Activated CD8-positive, alpha-beta T cell treated with anti-CD3 and anti-CD28 coated beads for 36 hours (primary cell): ENCODE results near the gene TRIM59. TPM values are rescaled to one million over a fixed set of nuclear protein-coding genes. Genes with fewer than 3 reads are reported as not detected.

Source experiments
- ATAC-seq: fragments of 200-7000 bp; cut with Tn5 transposase; one replicate; pipeline ENCODE4 v1.10.0; 2021; ENCODE audit warnings: mild to moderate bottlenecking, moderate library complexity
- CTCF ChIA-PET: fragments of 350-600 bp; sonication (Branson Sonifier 250); formaldehyde crosslinking; loops from one replicate; lab custom pipeline; 2021; ENCODE audit warnings: antibody characterized with exemption; lab: Charles Lee
- POLR2A ChIA-PET: fragments of 350-600 bp; sonication (Branson Sonifier 250); formaldehyde crosslinking; loops from one replicate; lab custom pipeline; 2021; ENCODE audit warnings: antibody characterized with exemption; lab: Charles Lee
- DNase-seq: peaks from one replicate; pipeline ENCODE4 v3.0.0-alpha.2; 2020
- H3K27ac Mint-ChIP-seq: one replicate; pipeline ENCODE4 v1.8.0; 2021; ENCODE audit warnings: mild to moderate bottlenecking, mixed read lengths
- H3K27me3 Mint-ChIP-seq: one replicate; pipeline ENCODE4 v1.8.0; 2021; ENCODE audit warnings: mixed read lengths
- H3K36me3 Mint-ChIP-seq: one replicate; pipeline ENCODE4 v1.8.0; 2021; ENCODE audit warnings: low read depth, mixed read lengths
- H3K4me1 Mint-ChIP-seq: one replicate; pipeline ENCODE4 v1.8.0; 2021; ENCODE audit warnings: low read depth, mixed read lengths
- H3K4me3 Mint-ChIP-seq: one replicate; pipeline ENCODE4 v1.8.0; 2021; ENCODE audit warnings: mild to moderate bottlenecking, moderate library complexity, mixed read lengths
- H3K9me3 Mint-ChIP-seq: one replicate; pipeline ENCODE4 v1.8.0; 2021; ENCODE audit warnings: mixed read lengths
- CTCF ChIP-seq: fragments of 200-600 bp; IDR thresholded peaks from one replicate; pipeline ENCODE4 v1.8.0; 2022; ENCODE audit warnings: antibody characterized with exemption, mild to moderate bottlenecking
- intact Hi-C: fragments of 100-400 bp; cut with micrococcal nuclease; formaldehyde crosslinking; loops from one replicate; pipeline ENCODE4 v1.10.0; 2022
- total RNA-seq, 2 experiments: library from RNA; stranded (reverse); gene quantifications; one replicate each; pipeline ENCODE4 v1.2.3, GENCODE V29; 2021

The TRIM59 gene
- total RNA-seq, 2 experiments from 2014 or later: 27.0 to 27.8 TPM

DNA sequence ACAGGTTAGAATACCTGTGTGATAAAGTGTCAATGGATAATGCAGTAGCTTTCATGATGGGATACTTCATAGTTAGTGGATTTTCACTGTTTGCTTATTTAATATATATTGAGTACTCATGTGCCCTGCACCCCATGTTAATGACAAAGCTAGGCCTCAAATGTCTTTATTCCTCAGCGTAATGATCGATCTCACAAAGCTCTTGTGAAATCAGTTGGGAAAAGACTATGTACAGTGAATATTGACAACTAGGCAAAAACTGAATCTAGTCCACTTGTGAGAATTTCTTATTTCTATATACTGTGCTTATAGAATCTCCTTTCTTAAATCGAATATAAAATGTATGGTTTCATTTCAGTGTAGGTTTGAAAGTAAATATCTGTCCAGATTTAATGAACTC, 32.3 kb downstream of the TRIM59 start:
- H3K27ac Mint-ChIP-seq: no peak overlapping the region
- DNase-seq: no peak
- no peaks in the 10 kb centered on the region for H3K27me3 Mint-ChIP-seq
- ATAC-seq: no peak
- ChIA-PET POLR2A (interaction anchor here (0.9 to 1.0 kb wide), 2 partner anchors 16 to 17 kb away, joined by 3 to 6 read pairs; partner anchors contain the start of gene SMC4), CTCF (interaction anchor here (1.0 kb wide), 1 partner anchor 9 kb away, joined by 3 read pairs; no protein-coding TSS in a partner anchor)
- H3K36me3 Mint-ChIP-seq: peaks cover 65% of the 10 kb centered on the region
- H3K4me3 Mint-ChIP-seq: no peak overlapping the region
- TF ChIP-seq CTCF: no peak
- intact Hi-C loops: no loop called here
- no peaks in the 10 kb centered on the region for H3K4me1 Mint-ChIP-seq
- no peaks in the 10 kb centered on the region for H3K9me3 Mint-ChIP-seq

- ChIA-PET CTCF (interaction anchor here (0.7 to 4.3 kb wide), 18 partner anchors 11 to 529 kb away, joined by 3 to 43 read pairs (median 4); partner anchors contain the start of genes IFT80, IL12A, SMC4 and TRIM59), POLR2A (interaction anchor here (0.9 to 2.0 kb wide), 5 partner anchors 8 to 36 kb away, joined by 3 to 9 read pairs (median 3); partner anchors contain the start of genes SMC4 and TRIM59)
- intact Hi-C loops: loop anchor here (1.0 kb wide), 1 partner anchor 250 kb away; no protein-coding TSS in a partner anchor
- DNase-seq: peak; percentile 61
- Mint-ChIP-seq H3K4me3 (no peak overlapping the region), H3K27me3 (no peaks in the 10 kb centered on the region), H3K9me3 (no peaks in the 10 kb centered on the region), H3K36me3 (peaks cover 56% of the 10 kb centered on the region), H3K27ac (no peak overlapping the region), H3K4me1 (peaks cover 2% of the 10 kb centered on the region)
- peak; percentile 92 for TF ChIP-seq CTCF
- peak; percentile 78 for ATAC-seq
Observed at GRCh38 chr3:160413613-160414248, 35.9 kb downstream of the TRIM59 start.

DNA sequence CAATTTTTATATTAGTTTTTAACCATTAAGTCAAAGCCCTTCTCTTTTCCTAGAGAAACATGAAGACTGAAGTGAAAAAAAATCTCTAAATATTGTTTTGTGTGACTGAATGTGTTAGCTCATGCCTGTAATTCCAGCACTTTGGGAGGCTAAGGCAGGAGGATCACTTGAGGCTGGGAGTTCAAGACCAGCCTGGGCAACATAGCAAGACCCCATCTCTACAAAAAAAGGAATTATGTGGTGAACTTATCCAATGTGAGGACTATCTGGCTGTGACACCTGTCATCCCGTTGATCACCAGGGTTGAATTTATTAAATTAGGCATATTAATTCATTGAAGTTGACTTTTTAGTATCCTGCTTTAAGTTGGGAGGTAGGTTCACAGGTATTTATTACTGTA, 37.1 kb downstream of the TRIM59 start:
- Mint-ChIP-seq H3K9me3 (no peaks in the 10 kb centered on the region), H3K27me3 (no peaks in the 10 kb centered on the region), H3K4me3 (no peak overlapping the region), H3K36me3 (peaks cover 52% of the 10 kb centered on the region), H3K4me1 (peaks cover 2% of the 10 kb centered on the region), H3K27ac (no peak overlapping the region)
- ChIA-PET POLR2A (interaction anchor here (0.6 to 2.8 kb wide), 6 partner anchors 11 to 28 kb away, joined by 3 to 17 read pairs (median 6); partner anchors contain the start of genes IFT80 and SMC4), CTCF (interaction anchor here (1.0 to 4.3 kb wide), 8 partner anchors 11 to 528 kb away, joined by 3 to 43 read pairs (median 7); partner anchors contain the start of genes IFT80 and SMC4)
- intact Hi-C loops: no loop called here
- TF ChIP-seq CTCF: no peak
- DNase-seq (no peak), ATAC-seq (no peak)

DNA sequence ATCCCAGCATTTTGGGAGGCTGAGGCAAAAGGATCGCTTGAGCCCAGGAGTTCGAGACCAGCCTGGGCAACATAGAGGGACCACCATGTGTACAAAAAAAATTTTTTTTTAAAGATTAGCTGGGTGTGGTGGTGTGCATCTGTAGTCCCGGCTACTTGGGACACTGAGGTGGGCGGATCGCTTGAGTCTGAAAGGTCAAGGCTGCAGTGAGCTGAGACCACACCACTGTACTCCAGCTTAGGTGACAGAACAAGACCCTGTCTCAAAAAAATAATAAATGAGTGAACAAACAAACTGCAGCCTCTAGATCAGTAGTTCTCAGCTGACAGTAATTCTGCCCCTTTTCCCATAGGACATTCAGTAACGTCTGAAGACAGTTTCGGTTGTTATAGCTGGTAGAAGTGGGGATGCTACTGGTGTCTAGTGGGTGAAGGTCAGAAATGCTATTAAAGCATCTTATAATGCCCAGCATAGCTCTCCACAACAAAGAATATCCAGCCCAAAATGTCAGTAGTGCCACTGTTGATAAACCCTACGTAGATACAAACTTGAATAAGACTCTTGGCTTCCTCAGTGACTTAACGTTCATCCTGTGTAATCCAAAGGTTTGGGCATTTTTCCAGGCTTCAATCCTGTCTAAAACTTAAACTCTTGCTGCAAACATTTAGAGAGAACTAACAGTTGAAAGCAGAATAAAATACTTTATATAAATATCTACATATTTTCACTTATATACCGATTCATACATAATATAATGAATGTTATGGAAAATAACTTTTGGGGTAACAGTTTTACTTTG, 39.6 kb downstream of the TRIM59 start:
- Mint-ChIP-seq H3K9me3 (no peaks in the 10 kb centered on the region), H3K36me3 (peaks cover 43% of the 10 kb centered on the region), H3K27ac (no peak overlapping the region), H3K4me1 (peaks cover 2% of the 10 kb centered on the region), H3K4me3 (no peak overlapping the region), H3K27me3 (no peaks in the 10 kb centered on the region)
- CTCF ChIA-PET: interaction anchor here (0.9 to 1.6 kb wide), 4 partner anchors 12 to 41 kb away, joined by 3 to 4 read pairs (median 3); no protein-coding TSS in a partner anchor
- no peak for ATAC-seq
- no peak for DNase-seq
- intact Hi-C loops: no loop called here
- TF ChIP-seq CTCF: no peak
- POLR2A ChIA-PET: interaction anchor here (0.8 to 2.8 kb wide), 8 partner anchors 9 to 39 kb away, joined by 3 to 17 read pairs (median 6); partner anchors contain the start of genes IFT80 and TRIM59
